G401 (cell line): ENCODE measurements around the gene RALGPS1. TPM values are rescaled to one million over a fixed set of nuclear protein-coding genes. Genes with fewer than 3 reads are reported as not detected.
A peak's percentile ranks its signal among the peaks of the same experiment; 100 is the strongest.

ENCODE experiments used
- DNase-seq: peaks from one replicate; pipeline ENCODE4 v3.0.0-alpha.2; 2015; ENCODE audit warnings: low spot score
- in situ Hi-C: cut with HindIII; loops from 2 replicates; pipeline ENCODE4 v1.10.0; 2016; ENCODE audit warnings: low sequenced_read_pairs, mixed read lengths
- total RNA-seq: library from RNA; depleted of rRNA; stranded (reverse); fragments of >200 nt; shearing (Covaris generic); gene quantifications from 2 replicates; pipeline ENCODE4 v1.2.3, GENCODE V29; 2014

RALGPS1 gene
- total RNA-seq, 1 experiment from 2014 or later = 3.7 TPM

DNA sequence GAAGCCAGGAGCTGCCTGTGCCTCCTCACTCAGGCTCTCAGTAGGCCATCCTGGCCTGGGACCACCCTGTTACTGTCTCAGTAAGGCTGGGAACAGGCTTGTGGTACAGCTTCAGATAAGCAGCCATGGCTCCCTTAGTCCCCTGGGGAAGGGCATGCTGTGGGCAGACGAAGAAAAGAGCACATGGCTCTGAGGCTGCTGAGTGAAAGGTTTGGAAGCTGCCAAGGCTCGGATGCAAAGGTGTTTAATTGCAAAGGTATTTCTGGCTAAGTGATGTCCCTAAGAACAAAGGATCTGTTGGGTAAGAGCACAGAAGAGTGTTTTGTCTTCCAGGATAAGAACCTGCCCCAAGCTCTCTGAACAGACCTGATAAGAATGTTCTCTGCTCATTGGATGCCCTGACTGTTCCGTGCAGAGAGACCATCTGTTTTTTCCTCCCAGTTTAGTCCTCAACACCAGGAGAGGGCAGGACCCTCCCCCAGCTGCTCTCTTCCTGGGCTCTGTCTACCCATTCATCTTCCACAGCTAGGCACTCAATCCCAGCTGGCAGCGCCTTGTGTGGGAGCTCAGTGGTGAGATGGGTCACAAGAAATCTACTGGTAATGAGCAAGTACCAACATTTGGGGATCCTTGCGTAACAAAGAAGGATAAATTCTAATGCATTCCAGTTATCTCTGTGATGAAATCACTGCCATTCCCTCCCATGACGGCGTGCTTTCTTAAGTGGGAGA is 190.2 kb downstream of the RALGPS1 start:
- in situ Hi-C loops = no loop called here
- DNase-seq = peak; percentile 79

DNA sequence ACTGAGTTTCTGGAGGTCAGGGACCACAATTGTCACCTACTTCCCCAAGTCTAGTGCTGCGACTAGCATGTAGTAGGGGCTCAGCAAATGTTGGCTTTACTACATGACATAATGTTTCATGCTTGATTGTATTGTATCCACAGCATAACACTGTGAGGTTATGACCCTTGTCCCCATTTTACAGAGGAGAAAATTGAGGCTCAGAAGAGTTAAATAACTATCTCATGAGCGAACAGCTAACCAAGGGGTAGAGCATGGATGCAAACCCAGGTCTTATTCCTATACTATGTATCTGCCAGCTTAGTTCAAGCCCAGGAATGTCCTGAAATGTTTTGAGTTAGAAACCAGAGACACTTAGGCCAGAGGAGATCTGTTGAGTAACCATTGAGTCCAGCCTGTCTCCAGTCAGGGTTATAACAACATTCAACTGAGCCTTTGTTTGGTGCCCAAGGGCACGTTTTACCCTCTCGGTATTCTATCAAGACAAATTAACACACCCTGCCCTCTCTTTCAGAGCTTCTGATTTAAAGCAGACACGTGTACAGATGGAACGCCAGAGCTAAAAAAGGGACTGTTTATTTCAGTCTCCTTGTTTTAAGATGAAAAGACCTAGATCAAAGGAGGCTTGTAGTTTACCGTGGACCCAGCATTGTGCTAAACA is 191.4 kb downstream of the RALGPS1 start:
- no peak for DNase-seq
- in situ Hi-C loops = no loop called here

DNA sequence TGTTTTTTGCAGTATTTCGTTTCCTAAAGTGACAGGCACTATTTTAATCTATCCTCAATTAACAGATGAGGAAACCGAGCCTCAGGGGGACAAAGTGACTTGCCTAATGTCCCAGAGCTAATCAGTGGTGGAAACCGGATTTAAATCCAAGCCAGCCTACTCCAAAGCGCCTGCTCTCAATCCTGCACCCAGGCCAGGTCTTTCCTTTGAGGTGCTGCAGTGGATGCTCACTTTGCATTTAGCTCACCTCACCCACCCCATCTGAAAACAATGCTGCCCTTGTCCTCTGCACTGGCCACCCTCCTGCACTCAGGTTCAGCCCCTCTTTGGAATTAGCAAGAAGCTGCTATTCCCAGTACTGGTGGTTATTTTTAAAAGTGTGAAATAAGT is 191.9 kb downstream of the RALGPS1 start:
- no peak for DNase-seq
- in situ Hi-C loops = no loop called here

DNA sequence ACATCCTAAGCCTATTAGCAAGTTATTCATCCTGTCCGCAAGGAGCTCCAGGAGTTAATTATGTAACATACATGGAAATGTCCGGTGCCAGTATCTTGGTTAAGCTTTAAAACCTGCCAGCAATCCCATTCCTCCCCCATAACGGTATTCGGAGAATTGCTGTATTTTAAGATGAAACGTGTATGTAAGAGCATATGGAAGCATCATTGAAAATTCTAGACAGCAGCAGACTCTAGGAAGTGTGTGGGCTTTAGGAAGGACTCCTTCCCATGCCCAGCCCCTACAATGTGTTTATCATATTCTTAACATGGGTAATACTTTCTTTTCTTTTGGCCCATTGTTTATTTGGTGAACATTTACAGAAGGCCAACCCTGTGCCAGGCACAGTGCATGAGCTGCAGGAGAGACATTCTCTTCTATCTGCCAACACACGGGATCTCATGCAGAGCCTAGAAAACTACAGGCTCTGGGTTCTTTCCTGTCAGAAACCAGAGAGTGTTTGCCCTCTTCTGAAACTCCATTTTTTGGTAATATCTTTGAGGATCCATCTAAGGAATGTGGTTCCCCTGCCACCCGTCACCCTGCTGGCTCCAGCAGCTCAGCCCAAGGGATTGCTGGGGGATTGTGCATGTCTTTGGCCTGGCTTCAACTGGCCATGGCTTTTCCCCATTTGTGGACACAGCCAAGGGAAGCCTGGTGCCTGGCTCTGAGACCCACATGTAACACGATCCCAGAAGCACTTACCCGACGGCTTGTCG is 192.8 kb downstream of the RALGPS1 start:
- in situ Hi-C loops = no loop called here
- DNase-seq = peak; percentile 70

DNA sequence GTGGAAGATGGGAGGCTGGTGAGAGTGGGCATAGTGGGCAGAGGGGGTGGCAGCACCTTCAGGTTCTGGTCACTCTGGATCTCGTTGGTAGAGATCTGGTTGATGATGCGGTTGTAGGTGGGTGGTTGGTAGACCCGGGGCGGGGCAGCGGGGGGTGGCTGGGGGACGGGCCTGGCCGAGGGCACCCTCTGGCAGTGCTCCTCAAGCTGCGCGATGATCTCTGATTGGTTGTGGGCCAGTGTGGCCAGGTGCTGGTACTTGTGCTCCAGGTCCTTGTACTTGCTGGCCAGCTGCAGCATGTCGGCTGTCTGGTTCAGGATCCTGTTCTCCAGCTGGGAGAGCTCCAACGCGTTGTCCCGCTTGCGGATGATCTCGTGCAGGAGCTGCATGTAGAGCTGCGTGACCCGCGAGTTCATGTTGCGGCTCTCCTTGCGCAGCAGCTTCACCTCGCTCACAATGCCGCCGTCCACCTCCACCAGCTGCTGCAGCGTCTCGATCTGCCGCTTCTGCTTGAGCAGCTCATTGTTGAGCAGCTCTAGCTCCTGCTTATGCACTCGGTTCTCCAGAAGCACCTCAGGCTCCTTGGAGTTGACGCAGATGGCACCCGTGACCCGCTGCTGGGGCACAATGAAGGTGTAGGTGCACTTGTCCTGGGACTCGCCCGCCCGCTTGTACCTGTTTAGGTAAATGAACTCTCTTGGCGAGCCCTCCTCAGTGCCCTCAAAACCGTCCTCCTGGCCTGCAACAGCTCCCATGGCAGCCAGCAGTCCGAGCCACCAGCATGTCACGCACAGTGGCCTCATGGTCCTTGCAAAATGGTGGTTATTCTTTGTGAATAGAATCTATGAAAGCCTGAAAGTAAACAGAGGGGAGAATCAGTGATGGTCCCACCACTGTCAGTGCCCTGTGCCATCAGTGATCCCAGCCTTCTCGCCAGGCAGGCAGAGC is 193.6 kb downstream of the RALGPS1 start:
- DNase-seq = no peak
- in situ Hi-C loops = no loop called here

DNA sequence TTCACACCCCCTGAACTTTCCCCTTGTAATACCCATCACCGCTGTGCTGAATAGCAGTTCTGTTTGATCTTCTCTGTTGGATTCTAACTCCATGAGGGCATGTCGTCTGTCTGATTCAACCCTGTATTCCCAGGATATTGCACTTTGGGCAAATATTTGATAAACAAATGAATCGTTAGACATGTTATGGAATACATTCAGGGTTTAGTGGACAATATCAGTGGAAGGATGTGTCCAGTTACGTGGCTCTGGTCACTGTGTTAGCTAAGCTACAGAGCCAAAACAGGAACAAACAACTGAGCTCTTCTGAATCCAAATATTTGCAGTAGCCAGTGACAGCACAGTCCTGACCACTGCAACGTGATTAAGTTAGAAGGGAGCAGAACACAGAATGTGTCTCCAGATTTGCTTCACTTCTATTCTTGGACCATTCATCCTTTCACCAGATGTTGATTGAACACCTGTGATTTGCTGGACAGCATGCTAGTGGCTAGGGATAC is 194.7 kb downstream of the RALGPS1 start:
- in situ Hi-C loops = no loop called here
- no peak for DNase-seq

DNA sequence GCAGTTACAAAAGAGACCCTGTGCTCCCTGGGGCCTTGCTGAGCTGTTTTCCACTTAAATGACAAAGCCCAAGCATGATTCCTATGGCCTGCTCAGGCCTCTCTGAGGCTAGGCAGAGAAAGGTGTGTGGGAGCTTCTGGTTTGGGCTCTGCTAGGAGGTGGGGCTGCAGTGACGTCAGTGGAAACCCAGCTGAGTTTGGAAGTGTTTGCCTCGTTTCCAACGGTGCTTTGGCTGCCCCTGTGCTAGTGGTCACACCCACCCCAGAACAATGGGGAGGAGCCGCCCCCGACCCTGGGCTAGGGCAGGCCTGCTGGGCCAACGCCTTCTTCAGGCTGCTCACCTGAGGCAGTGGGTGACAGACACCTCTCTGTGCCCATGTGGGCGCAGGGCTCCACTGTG is 197.5 kb downstream of the RALGPS1 start:
- peak; percentile 74 for DNase-seq
- in situ Hi-C loops = no loop called here

DNA sequence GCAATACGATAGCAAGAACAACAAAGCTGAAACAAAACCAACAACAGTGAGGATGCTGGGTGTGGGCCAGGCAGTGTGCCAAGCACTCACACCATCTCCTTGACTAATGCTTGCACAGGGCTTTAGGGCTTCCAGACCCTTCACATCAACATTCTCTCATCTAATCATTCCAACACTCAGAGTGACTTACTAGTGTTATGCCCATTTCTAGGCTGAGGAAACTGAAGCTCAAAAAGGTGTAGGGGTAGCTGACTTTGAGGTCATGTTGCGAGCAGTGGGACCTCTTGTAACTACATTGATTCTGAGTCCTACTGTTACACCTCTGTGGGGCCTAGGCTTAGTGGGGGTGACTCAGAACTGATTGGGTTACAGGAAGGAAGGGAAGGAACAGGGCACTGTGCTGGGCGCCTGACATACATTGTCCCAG is 198.2 kb downstream of the RALGPS1 start:
- no peak for DNase-seq
- in situ Hi-C loops = no loop called here

DNA sequence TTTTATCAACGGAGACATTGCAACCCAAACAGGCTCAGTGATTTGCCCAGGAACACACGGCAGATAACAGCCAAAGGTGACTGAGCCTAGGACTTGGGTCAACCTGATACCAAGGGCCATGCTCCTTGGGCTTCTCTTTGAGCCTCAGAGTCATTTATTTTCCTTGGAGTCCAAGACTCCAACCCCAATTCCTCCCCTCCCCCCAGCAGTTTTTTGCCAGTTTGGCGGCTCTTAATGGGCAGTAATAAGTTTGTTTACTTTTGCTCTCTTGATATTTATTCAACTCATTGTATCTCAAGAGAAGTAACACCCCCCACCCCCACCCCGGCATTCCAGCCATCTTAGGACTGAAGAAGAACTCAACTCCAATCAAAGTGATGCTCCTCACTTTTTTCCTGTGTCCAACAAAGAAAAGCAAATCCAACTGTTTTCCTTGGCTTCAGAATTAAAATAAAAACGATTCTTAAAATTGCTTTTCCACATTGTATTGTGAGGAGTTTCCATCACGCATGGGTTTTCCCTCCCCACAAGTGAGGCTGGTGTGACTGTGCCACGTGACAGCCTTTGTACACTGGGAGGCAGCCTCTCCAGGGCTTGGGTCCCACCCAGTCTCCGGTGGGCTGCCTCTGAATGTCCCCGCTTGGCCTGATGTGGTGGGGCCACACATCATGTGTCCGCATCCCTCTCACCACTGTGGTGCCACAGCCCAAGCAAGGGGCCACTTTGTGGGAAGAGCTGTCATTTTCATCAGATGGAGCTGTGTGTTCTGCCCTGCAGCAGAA is 198.8 kb downstream of the RALGPS1 start:
- DNase-seq = no peak
- in situ Hi-C loops = no loop called here

DNA sequence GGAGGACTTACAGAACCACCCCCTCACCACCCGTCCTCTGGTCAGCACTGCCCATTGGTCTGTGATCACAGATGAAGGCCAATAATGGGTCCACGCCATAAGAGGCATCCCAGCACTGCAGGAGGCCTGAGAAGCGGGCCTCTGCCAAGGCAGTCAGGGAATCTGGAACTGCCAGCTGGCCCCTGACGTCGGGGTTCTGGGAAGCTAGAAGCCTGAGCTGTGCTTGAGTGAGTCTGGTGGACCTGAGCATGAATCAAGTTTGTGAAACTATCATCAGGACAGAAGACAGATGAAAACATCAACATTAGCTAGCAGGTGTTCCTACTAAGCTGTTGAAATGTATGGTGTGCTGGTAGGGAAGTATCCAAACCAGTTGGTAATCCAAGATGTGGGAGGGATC is 200.0 kb downstream of the RALGPS1 start:
- in situ Hi-C loops = no loop called here
- peak; percentile 79 for DNase-seq

DNA sequence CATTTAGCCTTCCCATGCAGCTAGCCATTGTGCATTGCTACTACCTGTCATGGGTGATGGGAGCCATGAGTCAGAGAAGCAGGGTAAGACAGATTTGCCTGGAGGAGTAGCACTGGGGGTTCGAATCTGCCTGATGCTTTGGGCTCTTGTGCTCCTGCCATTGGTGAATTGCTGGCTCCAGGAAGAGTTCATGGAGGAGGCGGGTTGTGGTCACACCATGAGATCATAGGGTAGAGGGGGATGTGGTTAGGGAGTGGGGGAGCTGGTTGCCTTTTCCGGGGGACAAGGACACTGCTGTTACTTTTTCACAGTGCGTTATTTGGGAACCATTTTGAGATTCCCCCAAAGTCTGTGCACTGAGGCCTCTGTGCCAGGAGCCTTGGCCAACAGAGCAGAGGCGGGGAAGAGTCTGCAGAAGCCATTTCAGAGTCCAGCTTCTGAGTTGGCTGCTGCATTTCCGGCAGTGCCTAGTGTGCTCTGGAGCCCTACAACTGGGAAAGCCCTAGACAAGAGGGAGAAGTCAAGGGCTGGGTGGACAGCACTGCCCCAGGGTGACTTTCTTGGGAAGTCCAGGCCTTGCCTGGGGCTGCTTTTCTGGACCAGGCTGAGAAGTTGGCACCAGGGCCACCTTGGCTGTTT is 201.6 kb downstream of the RALGPS1 start:
- no peak for DNase-seq
- in situ Hi-C loops = no loop called here

DNA sequence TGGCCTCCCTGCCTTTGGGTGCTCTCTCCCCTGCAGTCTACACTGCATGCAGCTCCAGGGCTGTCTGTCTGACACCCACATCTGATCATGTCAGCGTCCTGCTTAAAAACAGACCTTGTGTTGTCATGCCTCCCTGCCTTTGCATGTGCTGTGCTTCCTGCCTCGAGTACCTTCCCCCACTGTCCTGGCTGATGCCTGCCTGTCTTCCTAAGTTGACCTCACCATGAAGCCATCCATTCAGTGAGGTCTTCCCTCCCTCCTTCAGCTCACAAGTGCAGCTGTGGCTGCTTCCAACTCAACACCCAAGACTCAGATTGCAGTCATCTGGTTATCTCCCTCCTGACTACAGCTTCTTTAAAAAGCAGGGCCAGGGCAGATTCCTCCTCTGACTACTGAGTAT is 202.4 kb downstream of the RALGPS1 start:
- DNase-seq = no peak
- in situ Hi-C loops = no loop called here

DNA sequence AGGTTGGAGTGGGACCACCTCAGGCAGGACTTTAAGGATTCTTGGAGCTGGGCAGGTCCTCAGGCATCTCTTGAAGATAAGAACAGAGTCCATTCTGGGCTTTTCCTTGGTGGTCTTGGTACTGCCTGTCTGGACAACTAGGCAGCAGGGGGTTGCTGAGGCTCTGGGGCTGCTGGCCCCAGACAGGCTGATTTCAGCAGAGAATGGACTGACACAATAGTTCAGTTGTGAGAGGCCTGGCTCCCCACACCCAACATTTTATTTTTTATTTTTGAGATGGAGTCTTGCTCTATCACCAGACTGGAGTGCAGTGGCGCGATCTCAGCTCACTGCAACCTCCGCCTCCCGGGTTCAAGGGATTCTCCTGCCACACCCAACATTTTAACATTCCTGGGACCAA is 203.2 kb downstream of the RALGPS1 start:
- in situ Hi-C loops = no loop called here
- no peak for DNase-seq

DNA sequence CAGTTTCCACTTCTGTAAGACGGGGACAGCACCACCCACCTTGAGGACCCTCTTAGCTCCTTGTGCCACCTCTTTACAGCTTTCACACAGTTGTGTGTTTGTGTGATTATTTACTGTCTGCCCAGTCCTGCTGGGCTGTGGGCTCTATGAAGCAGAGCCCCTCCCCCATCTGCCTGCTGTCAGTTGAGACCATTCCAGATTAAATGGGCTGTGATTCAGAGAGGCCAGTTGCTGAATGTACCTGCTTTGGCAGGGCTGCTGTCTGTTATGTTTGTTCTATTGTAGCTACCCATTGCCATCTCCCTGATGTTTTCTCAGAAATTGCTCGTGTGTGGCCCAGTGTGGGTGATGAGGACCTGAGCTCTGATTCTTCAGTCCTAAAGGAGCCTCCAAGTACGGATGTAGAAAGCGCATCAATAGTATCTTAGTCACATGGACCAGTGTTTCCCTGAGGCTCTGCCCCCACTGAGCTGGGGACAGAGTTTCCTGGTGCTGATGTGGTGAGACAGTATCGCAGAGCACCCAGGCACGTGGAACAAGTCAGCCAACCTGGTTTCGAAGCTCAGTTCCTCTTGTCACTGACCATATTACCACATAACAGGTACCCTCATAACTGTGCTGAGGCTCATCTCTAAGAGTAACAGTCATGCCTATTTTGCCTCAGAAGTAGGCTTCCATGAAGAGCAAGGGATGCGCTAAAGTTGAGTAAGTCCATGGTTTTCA is 204.2 kb downstream of the RALGPS1 start:
- peak; percentile 89 for DNase-seq
- in situ Hi-C loops = no loop called here

DNA sequence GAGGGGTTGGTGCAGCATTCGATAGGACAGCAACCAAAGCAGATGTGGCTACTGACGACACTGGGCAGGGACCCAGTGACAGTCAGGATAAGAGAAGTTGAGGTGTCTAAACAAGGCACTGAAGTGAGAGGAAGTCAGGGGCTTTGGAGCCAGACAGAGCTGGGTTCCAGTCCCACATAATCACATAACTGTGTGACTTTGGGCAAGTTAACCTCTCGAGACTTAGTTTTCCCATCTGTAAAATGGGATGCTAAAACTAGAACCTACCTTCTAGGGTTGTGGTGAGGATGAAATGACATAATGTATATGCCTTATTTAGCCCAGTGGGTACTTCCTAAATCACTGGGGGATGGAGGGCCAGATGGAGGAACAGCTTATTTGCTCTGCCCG is 204.7 kb downstream of the RALGPS1 start:
- in situ Hi-C loops = no loop called here

DNA sequence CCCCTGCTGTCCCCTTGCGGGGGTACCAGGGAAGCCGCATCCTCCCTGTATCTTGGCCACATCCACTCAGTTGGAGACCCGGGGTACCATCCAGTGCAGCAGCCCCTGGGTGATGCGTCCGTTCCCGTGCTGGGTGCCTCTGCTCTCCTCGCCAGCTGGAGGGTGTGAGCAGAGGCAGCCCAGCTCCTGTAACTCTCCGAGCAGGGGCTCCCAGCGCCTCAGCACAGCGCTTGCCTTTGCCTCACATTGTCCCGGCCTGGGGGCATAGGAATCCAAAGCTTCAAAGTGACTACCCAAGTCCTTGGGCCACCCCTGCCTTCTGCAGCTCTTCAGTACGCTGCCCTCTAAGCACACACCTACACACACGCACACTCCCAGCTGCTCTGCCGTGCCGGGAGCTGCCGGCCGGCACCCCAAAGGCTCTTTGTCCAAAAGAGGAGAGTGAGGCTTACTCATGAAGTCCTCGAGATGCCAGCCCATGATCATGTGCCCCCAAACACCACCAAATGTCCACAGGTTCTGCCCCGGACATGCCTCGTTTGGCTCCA is 207.1 kb downstream of the RALGPS1 start:
- peak; percentile 62 for DNase-seq
- in situ Hi-C loops = no loop called here

More for the DNA sequence above, 204.7 kb downstream of the RALGPS1 start:
- no peak for DNase-seq
